Activated CD8-positive, alpha-beta memory T cell treated with anti-CD3 and anti-CD28 coated beads for 4 hours (primary cell): ENCODE results near the gene CTNND2.
"Not testable (repeated sequence)": the region's sequence is repeated elsewhere in the genome, so short reads cannot be mapped to it uniquely, and the experiment has no call there.

Experiments used
- DNase-seq, 2 donors: peaks; one replicate each; pipeline ENCODE4 v3.0.0-alpha.2; 2020; ENCODE audit warnings: low read depth in 2 of 2

The CTNND2 gene

GRCh38 chr5:11040345-11040744 lies 863.9 kb downstream of the CTNND2 start:
- DNase-seq, result no peak

GRCh38 chr5:11038772-11039171 lies 865.5 kb downstream of the CTNND2 start:
- no peak for DNase-seq

GRCh38 chr5:11037941-11038340 lies 866.3 kb downstream of the CTNND2 start:
- DNase-seq, result no peak

GRCh38 chr5:11037080-11037479 lies 867.2 kb downstream of the CTNND2 start:
- DNase-seq, result no peak

- DNase-seq, result no peak
Observed at GRCh38 chr5:11030671-11031070, 873.6 kb downstream of the CTNND2 start.

- no peak for DNase-seq
Observed at GRCh38 chr5:11027660-11028059, 876.6 kb downstream of the CTNND2 start.

- DNase-seq, result no peak
Observed at GRCh38 chr5:11026543-11026942, 877.7 kb downstream of the CTNND2 start.

GRCh38 chr5:11023945-11024344 lies 880.3 kb downstream of the CTNND2 start:
- no peak for DNase-seq

GRCh38 chr5:11013793-11014192 lies 890.5 kb downstream of the CTNND2 start:
- no peak for DNase-seq

GRCh38 chr5:11012295-11012694 lies 892.0 kb downstream of the CTNND2 start:
- DNase-seq, result no peak

- DNase-seq, result no peak
Observed at GRCh38 chr5:11010429-11011210, 893.6 kb downstream of the CTNND2 start.

- DNase-seq, result no peak
Observed at GRCh38 chr5:11009576-11009975, 894.7 kb downstream of the CTNND2 start.

- no peak for DNase-seq
Observed at GRCh38 chr5:11007269-11007870, 896.9 kb downstream of the CTNND2 start.

GRCh38 chr5:11004523-11004922 lies 899.7 kb downstream of the CTNND2 start:
- DNase-seq, result not testable (repeated sequence)

GRCh38 chr5:11000515-11001353 lies 903.5 kb downstream of the CTNND2 start:
- no peak for DNase-seq

- no peak for DNase-seq
Observed at GRCh38 chr5:10999714-11000113, 904.5 kb downstream of the CTNND2 start.

GRCh38 chr5:10995891-10996290 lies 908.4 kb downstream of the CTNND2 start:
- DNase-seq, result no peak

- DNase-seq, result no peak
Observed at GRCh38 chr5:10994091-10994986, 909.9 kb downstream of the CTNND2 start.

GRCh38 chr5:10990634-10991033 lies 913.6 kb downstream of the CTNND2 start:
- no peak for DNase-seq

GRCh38 chr5:10989577-10990263 lies 914.5 kb downstream of the CTNND2 start:
- no peak for DNase-seq

- DNase-seq, result no peak
Observed at GRCh38 chr5:10988622-10989021, 915.6 kb downstream of the CTNND2 start.
